Measurements from ENCODE around the gene SIVA1.
A peak's percentile ranks its signal among the peaks of the same experiment; 100 is the strongest.

SIVA1 gene

GRCh38 chr14:104731320-104732294, 21.3 kb upstream of the SIVA1 start:
- H3K27ac ChIP-seq: peak overlapping the region; percentile 91
- TF ChIP-seq ZFX (IDR thresholded peaks at IDR 0.05; ENCODE audit: borderline replicate concordance) (no peak), CTCF (IDR thresholded peaks at IDR 0.05) (peak; percentile 72)

GRCh38 chr14:104732355-104732804, 20.6 kb upstream of the SIVA1 start:
- TF ChIP-seq CTCF (IDR thresholded peaks at IDR 0.05) (no peak), ZFX (IDR thresholded peaks at IDR 0.05; ENCODE audit: borderline replicate concordance) (no peak)
- peak overlapping the region; percentile 91 for H3K27ac ChIP-seq

GRCh38 chr14:104732931-104733681, 19.8 kb upstream of the SIVA1 start:
- TF ChIP-seq ZFX (IDR thresholded peaks at IDR 0.05; ENCODE audit: borderline replicate concordance) (no peak), CTCF (IDR thresholded peaks at IDR 0.05) (no peak)
- H3K27ac ChIP-seq: peak overlapping the region; percentile 91

GRCh38 chr14:104734051-104734587, 18.8 kb upstream of the SIVA1 start:
- peak overlapping the region; percentile 91; the same call in 1 of the 2 replicates for H3K27ac ChIP-seq
- TF ChIP-seq CTCF (IDR thresholded peaks at IDR 0.05) (no peak), ZFX (IDR thresholded peaks at IDR 0.05; ENCODE audit: borderline replicate concordance) (no peak)

- TF ChIP-seq ZFX (IDR thresholded peaks at IDR 0.05; ENCODE audit: borderline replicate concordance) (no peak), CTCF (IDR thresholded peaks at IDR 0.05) (no peak)
- peak overlapping the region; percentile 2; the same call in 1 of the 2 replicates for H3K27ac ChIP-seq
Observed at GRCh38 chr14:104734601-104734990, 18.4 kb upstream of the SIVA1 start.

GRCh38 chr14:104734991-104735779, 17.8 kb upstream of the SIVA1 start:
- TF ChIP-seq CTCF (IDR thresholded peaks at IDR 0.05): no peak
- TF ChIP-seq ZFX (IDR thresholded peaks at IDR 0.05; ENCODE audit: borderline replicate concordance): no peak
- no peak overlapping the region for H3K27ac ChIP-seq

All from 22Rv1 (cell line).